Neuronal stem cell (in vitro differentiated cells): Measurements from ENCODE around the gene WDR46.
"Not testable (repeated sequence)": the region's sequence is repeated elsewhere in the genome, so short reads cannot be mapped to it uniquely, and the experiment has no call there.

Source experiments
- DNase-seq: peaks from one replicate; pipeline ENCODE4 v3.0.0-alpha.2; 2013; ENCODE audit warnings: low spot score
- H2AFZ ChIP-seq: one replicate; pipeline ENCODE4 v1.6.1; 2013; ENCODE audit warnings: mild to moderate bottlenecking, low read length, inconsistent platforms
- H2AK5ac ChIP-seq: 2 replicates; pipeline ENCODE4 v1.6.1; 2013; ENCODE audit warnings: low read depth, mild to moderate bottlenecking, inconsistent platforms, low read length, moderate library complexity, mixed read lengths
- H2BK120ac ChIP-seq: 2 replicates; pipeline ENCODE4 v1.6.1; 2013; ENCODE audit warnings: low read depth, mild to moderate bottlenecking, inconsistent platforms, low read length, moderate library complexity, mixed read lengths
- H2BK12ac ChIP-seq: one replicate; pipeline ENCODE4 v1.6.1; 2013; ENCODE audit warnings: low read length, inconsistent platforms
- H2BK15ac ChIP-seq: 2 replicates; pipeline ENCODE4 v1.6.1; 2013; ENCODE audit warnings: mild to moderate bottlenecking, low read length, inconsistent platforms, mixed read lengths
- H2BK5ac ChIP-seq: one replicate; pipeline ENCODE4 v1.6.1; 2013; ENCODE audit warnings: inconsistent platforms, mild to moderate bottlenecking, low read length, moderate library complexity
- H3K14ac ChIP-seq: one replicate; pipeline ENCODE4 v1.6.1; 2013; ENCODE audit warnings: low read length, inconsistent platforms
- H3K18ac ChIP-seq: 2 replicates; pipeline ENCODE4 v1.6.1; 2013; ENCODE audit warnings: low read length, inconsistent platforms
- H3K23ac ChIP-seq: 2 replicates; pipeline ENCODE4 v1.6.1; 2013; ENCODE audit warnings: low read depth, mild to moderate bottlenecking, mixed read lengths, low read length, inconsistent platforms; ENCODE audit not compliant: poor library complexity
- H3K27ac ChIP-seq: replicated peaks from 3 replicates; pipeline ENCODE4 v1.5.1; 2013; ENCODE audit warnings: low read length, inconsistent platforms
- H3K27me3 ChIP-seq, 3 experiments: 2 replicates each; pipeline ENCODE4 v1.6.1; 2013; ENCODE audit warnings: low read length in 3 of 3, mild to moderate bottlenecking in 2 of 3, inconsistent platforms in 1 of 3, low read depth in 1 of 3, mixed read lengths in 1 of 3, moderate library complexity in 1 of 3; ENCODE audit not compliant: control insufficient read depth in 3 of 3, insufficient read depth in 3 of 3
- H3K36me3 ChIP-seq, 2 donors: replicated peaks in 1 of 2; 2 replicates each; pipeline ENCODE4 v1.6.1; 2013; ENCODE audit warnings: low read length in 2 of 2; ENCODE audit not compliant: control insufficient read depth in 2 of 2, insufficient read depth in 2 of 2
- H3K4ac ChIP-seq: 2 replicates; pipeline ENCODE4 v1.6.1; 2013; ENCODE audit warnings: inconsistent platforms, mild to moderate bottlenecking, low read length, moderate library complexity
- H3K4me1 ChIP-seq, 2 donors: 1 replicate in 1 of 2; 2 replicates in 1 of 2; pipeline ENCODE4 v1.6.1; 2013; ENCODE audit warnings: low read length in 2 of 2, low read depth in 1 of 2; ENCODE audit not compliant: control insufficient read depth in 2 of 2, insufficient read depth in 1 of 2
- H3K4me2 ChIP-seq: one replicate; pipeline ENCODE4 v1.6.1; 2013; ENCODE audit warnings: mild to moderate bottlenecking, low read length, inconsistent platforms; ENCODE audit not compliant: insufficient read depth, poor library complexity, severe bottlenecking
- H3K4me3 ChIP-seq, 2 donors: 2 replicates each; pipeline ENCODE4 v1.5.1; 2013; ENCODE audit warnings: low read length in 2 of 2, mild to moderate bottlenecking in 2 of 2, inconsistent platforms in 1 of 2, moderate library complexity in 1 of 2
- H3K79me1 ChIP-seq: one replicate; pipeline ENCODE4 v1.6.1; 2013; ENCODE audit warnings: low read depth, mild to moderate bottlenecking, inconsistent platforms, low read length, moderate library complexity
- H3K9ac ChIP-seq: one replicate; pipeline ENCODE4 v1.6.1; 2013; ENCODE audit warnings: mild to moderate bottlenecking, low read depth, low read length, inconsistent platforms; ENCODE audit not compliant: poor library complexity
- H3K9me3 ChIP-seq, 2 donors: replicated peaks in 1 of 2; 2 replicates each; pipeline versions ENCODE3 to v1.6.1; 2013; ENCODE audit warnings: low read length in 2 of 2, mild to moderate bottlenecking in 2 of 2, inconsistent platforms in 1 of 2, low read depth in 1 of 2, mixed read lengths in 1 of 2, moderate library complexity in 1 of 2; ENCODE audit not compliant: control insufficient read depth in 2 of 2, insufficient read depth in 1 of 2
- H4K8ac ChIP-seq: one replicate; pipeline ENCODE4 v1.6.1; 2013; ENCODE audit warnings: low read depth, mild to moderate bottlenecking, inconsistent platforms, low read length, moderate library complexity
- H4K91ac ChIP-seq: one replicate; pipeline ENCODE4 v1.6.1; 2013; ENCODE audit warnings: low read length, low read depth, mild to moderate bottlenecking, inconsistent platforms; ENCODE audit not compliant: poor library complexity
- WGBS, 2 donors: extraction: QIAGEN DNeasy Blood & Tissue Kit; methylation state at CpG; one replicate each; pipeline ENCODE4 v1.1.7; 2013; ENCODE audit warnings: missing lambda C conversion rate in 2 of 2, mixed read lengths in 1 of 2; ENCODE audit not compliant: insufficient read length in 2 of 2, insufficient replicate concordance in 1 of 2; ENCODE audit errors: extremely low coverage in 2 of 2; 5-methylcytosine and 5-hydroxymethylcytosine counted together

The WDR46 gene

DNA sequence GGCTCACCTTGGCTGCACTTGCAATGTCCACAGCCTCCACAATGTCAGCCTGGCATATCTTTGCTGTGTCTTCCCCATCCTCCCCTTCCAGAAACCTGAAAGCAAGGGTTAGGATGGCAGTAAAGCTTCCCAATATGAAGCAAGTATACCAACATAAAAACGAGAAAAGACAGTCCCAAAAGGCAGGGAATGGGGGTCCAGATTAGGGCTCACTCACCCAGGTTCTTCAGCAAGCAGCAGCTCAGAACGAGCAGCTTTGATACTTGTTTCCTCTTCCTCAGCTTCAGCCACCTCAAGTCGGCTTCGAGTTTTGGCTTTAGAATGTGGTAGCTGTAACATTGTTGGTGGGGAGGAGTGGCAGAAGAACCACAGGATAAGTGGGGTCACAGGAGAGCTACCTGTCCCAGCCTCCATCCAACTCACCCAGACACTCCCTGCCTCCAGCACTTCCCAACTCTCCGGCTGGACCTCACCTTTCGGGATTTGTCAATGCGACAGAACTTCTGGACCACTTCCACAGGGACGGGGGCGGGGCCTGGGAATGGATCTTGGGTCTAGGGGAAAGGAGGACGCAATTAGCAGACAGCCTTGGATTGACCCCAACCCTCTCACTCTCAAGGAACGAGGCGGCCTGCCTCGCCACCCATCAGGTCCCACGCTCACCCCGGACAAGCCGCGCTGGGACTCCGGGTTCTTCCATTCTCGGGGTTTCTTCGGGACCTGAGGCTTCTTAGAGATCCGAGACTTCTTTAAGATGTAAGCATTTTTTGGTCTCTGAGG lies 708 bp downstream of the WDR46 start:
- WGBS, 2 donors = no CpG with 5 or more reads among the region's 21 CpGs
- H3K9me3 ChIP-seq = no peaks in the 10 kb centered on the region
- no peak overlapping the region for H3K18ac ChIP-seq
- no peak overlapping the region for H3K27ac ChIP-seq
- DNase-seq = no peak
- H3K4ac ChIP-seq = no peak overlapping the region
- H2BK12ac ChIP-seq = no peak overlapping the region
- H3K4me3 ChIP-seq = peak overlapping the region; percentile 83 to 84
- no peak overlapping the region for H3K23ac ChIP-seq
- no peak overlapping the region for H4K8ac ChIP-seq
- H2BK15ac ChIP-seq = no peak overlapping the region
- no peak overlapping the region for H3K14ac ChIP-seq
- H3K27me3 ChIP-seq = no peaks in the 10 kb centered on the region
- H3K4me2 ChIP-seq = peak overlapping the region; percentile 95
- H2BK120ac ChIP-seq = no peak overlapping the region
- peak overlapping the region; percentile 2 for H2AK5ac ChIP-seq
- peaks cover 9 to 13% of the 10 kb centered on the region in 2 donors for H3K4me1 ChIP-seq
- H3K79me1 ChIP-seq = peaks cover 5% of the 10 kb centered on the region
- H3K36me3 ChIP-seq = peaks cover 28 to 70% of the 10 kb centered on the region in 2 donors
- peak overlapping the region; percentile 75 for H3K9ac ChIP-seq
- H4K91ac ChIP-seq = no peak overlapping the region
- H2BK5ac ChIP-seq = no peak overlapping the region
- peak overlapping the region; percentile 97 for H2AFZ ChIP-seq

GRCh38 chr6:33286946-33287914 lies 1.8 kb downstream of the WDR46 start:
- no peak overlapping the region for H4K91ac ChIP-seq
- H2AK5ac ChIP-seq = no peak overlapping the region
- no peak for DNase-seq
- no peak overlapping the region for H3K9ac ChIP-seq
- H3K4me3 ChIP-seq = peak overlapping the region in 1 of 2 donors; percentile 83
- H2AFZ ChIP-seq = no peak overlapping the region
- H3K27me3 ChIP-seq = no peaks in the 10 kb centered on the region
- no peak overlapping the region for H3K4ac ChIP-seq
- no peaks in the 10 kb centered on the region for H3K9me3 ChIP-seq
- peaks cover 23 to 65% of the 10 kb centered on the region in 2 donors for H3K36me3 ChIP-seq
- H2BK120ac ChIP-seq = no peak overlapping the region
- no peak overlapping the region for H3K27ac ChIP-seq
- no peak overlapping the region for H3K14ac ChIP-seq
- no peak overlapping the region for H3K4me2 ChIP-seq
- peaks cover 9 to 13% of the 10 kb centered on the region in 2 donors for H3K4me1 ChIP-seq
- H3K23ac ChIP-seq = peak overlapping the region; percentile 69
- H3K18ac ChIP-seq = no peak overlapping the region
- H2BK5ac ChIP-seq = no peak overlapping the region
- peaks cover 5% of the 10 kb centered on the region for H3K79me1 ChIP-seq
- H2BK12ac ChIP-seq = no peak overlapping the region
- no CpG with 5 or more reads among the region's 22 CpGs for WGBS, 2 donors
- no peak overlapping the region for H4K8ac ChIP-seq
- H2BK15ac ChIP-seq = no peak overlapping the region

GRCh38 chr6:33285214-33285613 lies 3.8 kb downstream of the WDR46 start:
- H2AK5ac ChIP-seq, H3K79me1 ChIP-seq, H3K27me3 ChIP-seq, H3K14ac ChIP-seq, H3K4me1 ChIP-seq, H3K4me3 ChIP-seq, H3K4ac ChIP-seq, H4K8ac ChIP-seq, H3K4me2 ChIP-seq, H3K27ac ChIP-seq, H2BK5ac ChIP-seq, H3K9me3 ChIP-seq, H3K9ac ChIP-seq, H3K23ac ChIP-seq, H3K18ac ChIP-seq, H2BK15ac ChIP-seq, H4K91ac ChIP-seq, H2BK12ac ChIP-seq, H2AFZ ChIP-seq, H2BK120ac ChIP-seq, DNase-seq: not testable (repeated sequence)
- H3K36me3 ChIP-seq = peaks cover 22 to 60% of the 10 kb centered on the region in 2 donors
- no CpG with 5 or more reads among the region's 4 CpGs for WGBS, 2 donors

- Histone ChIP-seq H2BK12ac (no peak overlapping the region), H2BK5ac (peak overlapping the region; percentile 82), H3K4me1 (peaks cover 7 to 8% of the 10 kb centered on the region in 2 donors), H3K79me1 (peaks cover 2% of the 10 kb centered on the region), H3K4ac (no peak overlapping the region), H2AK5ac (no peak overlapping the region), H3K4me3 (no peak overlapping the region), H3K36me3 (peaks cover 33 to 74% of the 10 kb centered on the region in 2 donors), H2AFZ (no peak overlapping the region), H3K9me3 (no peaks in the 10 kb centered on the region), H4K91ac (no peak overlapping the region), H3K23ac (peak overlapping the region; percentile 73), H4K8ac (no peak overlapping the region), H3K27me3 (no peaks in the 10 kb centered on the region), H3K27ac (no peak overlapping the region), H3K9ac (no peak overlapping the region), H2BK120ac (no peak overlapping the region), H3K18ac (no peak overlapping the region), H3K14ac (no peak overlapping the region), H3K4me2 (no peak overlapping the region), H2BK15ac (no peak overlapping the region)
- WGBS, 2 donors = no CpG with 5 or more reads among the region's 6 CpGs
- no peak for DNase-seq
Measured at GRCh38 chr6:33280539-33280938, 8.5 kb downstream of the WDR46 start.
